Activated CD4-positive, alpha-beta T cell treated with anti-CD3 and anti-CD28 coated beads, Interleukin-2, amount 10 ng/mL, durations not matched to agents 7 days and 5 days (primary cell): ENCODE results near the gene A1BG. TPM values are rescaled to one million over a fixed set of nuclear protein-coding genes. Genes with fewer than 3 reads are reported as not detected.
"Not testable (repeated sequence)": the region's sequence is repeated elsewhere in the genome, so short reads cannot be mapped to it uniquely, and the experiment has no call there.

Experiments used
- CTCF ChIA-PET: fragments of 350-600 bp; sonication (Branson Sonifier 250); formaldehyde crosslinking; loops from one replicate; lab custom pipeline; 2021; ENCODE audit warnings: antibody characterized with exemption; lab: Charles Lee
- POLR2A ChIA-PET: fragments of 350-600 bp; sonication (Branson Sonifier 250); formaldehyde crosslinking; loops from one replicate; lab custom pipeline; 2021; ENCODE audit warnings: antibody characterized with exemption; lab: Charles Lee
- DNase-seq: peaks from one replicate; pipeline ENCODE4 v3.0.0-alpha.2; 2020
- H3K27ac Mint-ChIP-seq: one replicate; pipeline ENCODE4 v1.8.0; 2021; ENCODE audit warnings: mild to moderate bottlenecking, moderate library complexity, mixed read lengths
- H3K27me3 Mint-ChIP-seq: one replicate; pipeline ENCODE4 v1.8.0; 2021; ENCODE audit warnings: mixed read lengths
- H3K36me3 Mint-ChIP-seq: one replicate; pipeline ENCODE4 v1.8.0; 2021; ENCODE audit warnings: low read depth, mixed read lengths
- H3K4me1 Mint-ChIP-seq: one replicate; pipeline ENCODE4 v1.8.0; 2021; ENCODE audit warnings: mixed read lengths
- H3K4me3 Mint-ChIP-seq: one replicate; pipeline ENCODE4 v1.8.0; 2021; ENCODE audit warnings: mild to moderate bottlenecking, moderate library complexity, mixed read lengths
- H3K9me3 Mint-ChIP-seq: one replicate; pipeline ENCODE4 v1.8.0; 2021; ENCODE audit warnings: mixed read lengths
- microRNA-seq: library from miRNA; unstranded; fragments of <30 nt; microRNA quantifications from one replicate; pipeline ENCODE4 v1.2.0, GENCODE V29; 2021; ENCODE audit warnings: borderline microRNAs expressed, borderline replicate concordance
- total RNA-seq, 2 experiments: library from RNA; stranded (reverse); gene quantifications; one replicate each; pipeline ENCODE4 v1.2.3, GENCODE V29; 2021

A1BG gene
- total RNA-seq, 2 experiments from 2014 or later, result 2.0 to 4.5 TPM

GRCh38 chr19:58311345-58311865, 41.9 kb downstream of the A1BG start:
- Mint-ChIP-seq H3K4me1 (peaks cover 24% of the 10 kb centered on the region), H3K27ac (no peak overlapping the region), H3K4me3 (no peak overlapping the region), H3K27me3 (no peaks in the 10 kb centered on the region), H3K9me3 (peaks cover 16% of the 10 kb centered on the region), H3K36me3 (peaks cover 87% of the 10 kb centered on the region)
- ChIA-PET POLR2A (no interaction called here), CTCF (no interaction called here)
- DNase-seq, result no peak

- H3K4me3 Mint-ChIP-seq, POLR2A ChIA-PET, H3K27me3 Mint-ChIP-seq, DNase-seq, H3K27ac Mint-ChIP-seq: not testable (repeated sequence)
- H3K36me3 Mint-ChIP-seq, result peaks cover 88% of the 10 kb centered on the region
- CTCF ChIA-PET, result interaction anchor here (3.0 kb wide), 1 partner anchor 16 kb away, joined by 12 read pairs; the partner anchor contains the start of gene ZSCAN22
- peaks cover 20% of the 10 kb centered on the region for H3K9me3 Mint-ChIP-seq
- peaks cover 31% of the 10 kb centered on the region for H3K4me1 Mint-ChIP-seq
These were observed 42.6 kb downstream of the A1BG start for GRCh38 chr19:58310685-58311084.

- H3K4me3 Mint-ChIP-seq, result no peak overlapping the region
- DNase-seq, result no peak
- no peaks in the 10 kb centered on the region for H3K27me3 Mint-ChIP-seq
- peaks cover 19% of the 10 kb centered on the region for H3K9me3 Mint-ChIP-seq
- ChIA-PET CTCF (interaction anchor here (3.0 kb wide), 1 partner anchor 19 kb away, joined by 12 read pairs; the partner anchor contains the start of gene ZSCAN22), POLR2A (no interaction called here)
- peaks cover 81% of the 10 kb centered on the region for H3K36me3 Mint-ChIP-seq
- peaks cover 44% of the 10 kb centered on the region for H3K4me1 Mint-ChIP-seq
- H3K27ac Mint-ChIP-seq, result no peak overlapping the region
These were observed 45.6 kb downstream of the A1BG start for GRCh38 chr19:58307736-58308135.

- DNase-seq, result peak; percentile 13
- Mint-ChIP-seq H3K4me1 (peaks cover 44% of the 10 kb centered on the region), H3K4me3 (peak overlapping the region; percentile 91), H3K27me3 (no peaks in the 10 kb centered on the region), H3K27ac (peak overlapping the region; percentile 98), H3K36me3 (peaks cover 74% of the 10 kb centered on the region), H3K9me3 (peaks cover 13% of the 10 kb centered on the region)
- CTCF ChIA-PET, result interaction anchor here (0.6 to 1.4 kb wide), 5 partner anchors 13 to 208 kb away, joined by 3 to 4 read pairs (median 3); partner anchors contain the start of gene ZNF497
- POLR2A ChIA-PET, result no interaction called here
These were observed 47.4 kb downstream of the A1BG start for GRCh38 chr19:58305932-58306323.

- ChIA-PET POLR2A (no interaction called here), CTCF (interaction anchor here (0.6 to 1.3 kb wide), 3 partner anchors 20 to 209 kb away, joined by 3 read pairs; no protein-coding TSS in a partner anchor)
- H3K27ac Mint-ChIP-seq, result peak within 1 kb of the TSS; percentile 98
- peak; percentile 96 for DNase-seq
- no peaks in the 10 kb centered on the region for H3K27me3 Mint-ChIP-seq
- peak within 1 kb of the TSS; percentile 91 for H3K4me3 Mint-ChIP-seq
- peaks cover 44% of the 10 kb centered on the region for H3K4me1 Mint-ChIP-seq
- peaks cover 16% of the 10 kb centered on the region for H3K9me3 Mint-ChIP-seq
- H3K36me3 Mint-ChIP-seq, result peaks cover 74% of the 10 kb centered on the region
These were observed 48.0 kb downstream of the A1BG start, which contains the start of gene ERVK3-1 for GRCh38 chr19:58305065-58305931. TSS of gene ERVK3-1 (plus strand) at chr19:58305377. CDS start at chr19:58312169, 6,792 bp downstream.

GRCh38 chr19:58304748-58305064, 48.6 kb downstream of the A1BG start:
- H3K9me3 Mint-ChIP-seq, result peaks cover 16% of the 10 kb centered on the region
- CTCF ChIA-PET, result interaction anchor here (1.3 kb wide), 1 partner anchor 19 kb away, joined by 3 read pairs; no protein-coding TSS in a partner anchor
- peak overlapping the region; percentile 91 for H3K4me3 Mint-ChIP-seq
- H3K4me1 Mint-ChIP-seq, result peaks cover 44% of the 10 kb centered on the region
- H3K27ac Mint-ChIP-seq, result peak overlapping the region; percentile 98
- POLR2A ChIA-PET, result no interaction called here
- no peaks in the 10 kb centered on the region for H3K27me3 Mint-ChIP-seq
- no peak for DNase-seq
- H3K36me3 Mint-ChIP-seq, result peaks cover 75% of the 10 kb centered on the region

- DNase-seq, result no peak
- POLR2A ChIA-PET, result no interaction called here
- Mint-ChIP-seq H3K36me3 (peaks cover 73% of the 10 kb centered on the region), H3K27ac (peak overlapping the region; percentile 98), H3K4me3 (peak overlapping the region; percentile 91), H3K4me1 (peaks cover 44% of the 10 kb centered on the region), H3K27me3 (no peaks in the 10 kb centered on the region), H3K9me3 (peaks cover 16% of the 10 kb centered on the region)
- CTCF ChIA-PET, result interaction anchor here (0.7 kb wide), 1 partner anchor 26 kb away, joined by 3 read pairs; the partner anchor contains the start of gene ZNF8
These were observed 49.0 kb downstream of the A1BG start for GRCh38 chr19:58304255-58304654.

GRCh38 chr19:58300620-58301019, 52.7 kb downstream of the A1BG start:
- no peak overlapping the region for H3K27ac Mint-ChIP-seq

GRCh38 chr19:58296104-58296503, 57.2 kb downstream of the A1BG start:
- H3K4me3 Mint-ChIP-seq, result no peak overlapping the region
- H3K9me3 Mint-ChIP-seq, result peaks cover 54% of the 10 kb centered on the region
- peaks cover 87% of the 10 kb centered on the region for H3K36me3 Mint-ChIP-seq
- no peak overlapping the region for H3K27ac Mint-ChIP-seq
- H3K4me1 Mint-ChIP-seq, result no peaks in the 10 kb centered on the region
- CTCF ChIA-PET, result interaction anchor here (1.0 kb wide), 1 partner anchor 8 kb away, joined by 7 read pairs; no protein-coding TSS in a partner anchor
- POLR2A ChIA-PET, result no interaction called here
- H3K27me3 Mint-ChIP-seq, result no peaks in the 10 kb centered on the region
- no peak for DNase-seq

More at GRCh38 chr19:58300620-58301019, 52.7 kb downstream of the A1BG start:
- H3K4me3 Mint-ChIP-seq, result no peak overlapping the region
- peaks cover 19% of the 10 kb centered on the region for H3K9me3 Mint-ChIP-seq
- ChIA-PET CTCF (interaction anchor here (1.5 kb wide), 1 partner anchor 15 kb away, joined by 4 read pairs; no protein-coding TSS in a partner anchor), POLR2A (no interaction called here)
- no peak for DNase-seq
- peaks cover 13% of the 10 kb centered on the region for H3K4me1 Mint-ChIP-seq
- H3K36me3 Mint-ChIP-seq, result peaks cover 68% of the 10 kb centered on the region
- no peaks in the 10 kb centered on the region for H3K27me3 Mint-ChIP-seq

Small RNA genes within 50 kb of the gene (microRNA-seq; reads per million reads assigned to microRNA genes)
- gene MIR4754, result not detected
- gene MIR6806, result not detected

Other genes starting within 250 kb of the A1BG start
- gene ZNF329, start 202.7 kb downstream of the A1BG start, total RNA-seq, result 1 to 10 TPM; 5.2 to 5.5 TPM
- 10 to 100 TPM; 22.4 to 23.7 TPM for gene ZNF274, start 170.4 kb downstream of the A1BG start, total RNA-seq
- gene ZNF544, start 124.6 kb downstream of the A1BG start, total RNA-seq, result 10 to 100 TPM; 33.5 to 34.6 TPM
- gene ZNF8, start 74.5 kb downstream of the A1BG start, total RNA-seq, result 1 to 10 TPM; 5.1 to 5.4 TPM
- gene ERVK3-1, start 48.1 kb downstream of the A1BG start, total RNA-seq, result 10 to 100 TPM; 57.0 to 59.5 TPM
- gene ZSCAN22, start 26.5 kb downstream of the A1BG start, total RNA-seq, result 1 to 10 TPM; 4.3 to 5.0 TPM
- gene ZNF497, start 9.3 kb upstream of the A1BG start, total RNA-seq, result 1 to 10 TPM in 1 of 2 experiments, under 1 TPM in 1; 0.98 to 1.4 TPM
- 1 to 10 TPM; 1.5 to 2.3 TPM for gene ZNF837, start 27.5 kb upstream of the A1BG start, total RNA-seq
- gene RPS5, start 33.8 kb upstream of the A1BG start, total RNA-seq, result 1,000 to 10,000 TPM in 1 of 2 experiments, 100 to 1,000 TPM in 1; 918 to 1,077 TPM
- gene RNF225, start 42.2 kb upstream of the A1BG start, total RNA-seq, result under 1 TPM; 0.35 to 0.74 TPM
- gene ZNF584, start 55.2 kb upstream of the A1BG start, total RNA-seq, result 1 to 10 TPM; 6.7 to 6.8 TPM
- gene ZNF132, start 86.7 kb upstream of the A1BG start, total RNA-seq, result 1 to 10 TPM; 4.8 to 5.3 TPM
- 10 to 100 TPM in 1 of 2 experiments, 1 to 10 TPM in 1; 9.8 to 10.3 TPM for gene ZNF324B, start 98.1 kb upstream of the A1BG start, total RNA-seq
- gene ZNF324, start 113.6 kb upstream of the A1BG start, total RNA-seq, result 10 to 100 TPM in 1 of 2 experiments, 1 to 10 TPM in 1; 9.0 to 12.7 TPM
- gene ZNF446, start 122.9 kb upstream of the A1BG start, total RNA-seq, result 1 to 10 TPM; 7.6 to 7.9 TPM
- 10 to 100 TPM in 1 of 2 experiments, 1 to 10 TPM in 1; 9.8 to 10.2 TPM for gene SLC27A5, start 158.5 kb upstream of the A1BG start, total RNA-seq
- gene ZBTB45, start 166.3 kb upstream of the A1BG start, total RNA-seq, result 10 to 100 TPM; 17.9 to 19.9 TPM
- gene TRIM28, start 190.6 kb upstream of the A1BG start, total RNA-seq, result 100 to 1,000 TPM; 457 to 560 TPM
- gene CHMP2A, start 201.6 kb upstream of the A1BG start, total RNA-seq, result 100 to 1,000 TPM; 128 to 137 TPM
- gene UBE2M, start 205.1 kb upstream of the A1BG start, total RNA-seq, result 10 to 100 TPM; 82.8 to 96.0 TPM
- gene MZF1, start 219.8 kb upstream of the A1BG start, total RNA-seq, result 10 to 100 TPM; 28.6 to 33.1 TPM